GM12878 (cell line): Measurements from ENCODE around the gene GDF15.

Experiments
- EZH2 ChIP-seq: IDR thresholded peaks from 2 replicates; pipeline ENCODE4 v1.6.1; 2012; ENCODE audit warnings: low read depth, mild to moderate bottlenecking, control low read depth, inconsistent platforms, low read length, borderline replicate concordance; ENCODE audit not compliant: control insufficient read depth
- MXI1 ChIP-seq: fragments of 150-350 bp; IDR thresholded peaks from 2 replicates; pipeline ENCODE4 v1.6.1; 2011; ENCODE audit warnings: low read depth, mild to moderate bottlenecking, inconsistent platforms, low read length, improper control_type of control experiment
- NFYB ChIP-seq: IDR thresholded peaks from 2 replicates; pipeline ENCODE4 v1.6.1; 2011; ENCODE audit warnings: low read depth, mild to moderate bottlenecking, low read length, improper control_type of control experiment, moderate library complexity; ENCODE audit not compliant: insufficient read depth
- NR2C1 ChIP-seq: fragments of 450-650 bp; IDR thresholded peaks from 2 replicates; pipeline ENCODE4 v1.6.1; 2017; ENCODE audit warnings: antibody characterized with exemption, mild to moderate bottlenecking, moderate library complexity
- POLR2AphosphoS2 ChIP-seq: IDR thresholded peaks from 2 replicates; pipeline ENCODE4 v1.6.1; 2011; ENCODE audit warnings: low read depth, mild to moderate bottlenecking, low read length, improper control_type of control experiment, moderate library complexity
- RB1 ChIP-seq: fragments of 450-650 bp; formaldehyde crosslinking; IDR thresholded peaks from 2 replicates; pipeline ENCODE4 v1.6.1; 2017; ENCODE audit warnings: mild to moderate bottlenecking, borderline replicate concordance
- ZBTB33 ChIP-seq: fragments of 450-650 bp; IDR thresholded peaks from 2 replicates; pipeline ENCODE4 v1.6.1; 2017; ENCODE audit warnings: mild to moderate bottlenecking
- ZNF384 ChIP-seq: IDR thresholded peaks from 2 replicates; pipeline ENCODE4 v1.6.1; 2012; ENCODE audit warnings: low read depth, mild to moderate bottlenecking, low read length, improper control_type of control experiment, borderline replicate concordance
- TF ChIP-seq, protein P1 (sequence below): IDR thresholded peaks from 2 replicates; pipeline ENCODE4 v1.6.1; 2012; ENCODE audit warnings: low read depth, low read length, improper control_type of control experiment
- TF ChIP-seq, protein P2 (sequence below), 3 experiments: IDR thresholded peaks in 2 of 3; conservative IDR thresholded peaks in 1 of 3; 2 replicates each; pipeline ENCODE4 v1.5.1; 2011; ENCODE audit warnings: low read depth in 3 of 3, low read length in 3 of 3, mild to moderate bottlenecking in 3 of 3, control low read depth in 2 of 3, moderate library complexity in 2 of 3, inconsistent platforms in 1 of 3, mixed read lengths in 1 of 3; ENCODE audit not compliant: control insufficient read depth in 2 of 3, insufficient read depth in 1 of 3; ENCODE audit errors: extremely low read depth in 1 of 3
- TF ChIP-seq, protein P3 (sequence below): IDR thresholded peaks from 2 replicates; pipeline ENCODE4 v1.6.1; 2012; ENCODE audit warnings: low read depth, low read length, improper control_type of control experiment

GRCh38 chr19:18342090-18342632 is 43.8 kb upstream of the GDF15 start:
- TF ChIP-seq, protein P1, sequence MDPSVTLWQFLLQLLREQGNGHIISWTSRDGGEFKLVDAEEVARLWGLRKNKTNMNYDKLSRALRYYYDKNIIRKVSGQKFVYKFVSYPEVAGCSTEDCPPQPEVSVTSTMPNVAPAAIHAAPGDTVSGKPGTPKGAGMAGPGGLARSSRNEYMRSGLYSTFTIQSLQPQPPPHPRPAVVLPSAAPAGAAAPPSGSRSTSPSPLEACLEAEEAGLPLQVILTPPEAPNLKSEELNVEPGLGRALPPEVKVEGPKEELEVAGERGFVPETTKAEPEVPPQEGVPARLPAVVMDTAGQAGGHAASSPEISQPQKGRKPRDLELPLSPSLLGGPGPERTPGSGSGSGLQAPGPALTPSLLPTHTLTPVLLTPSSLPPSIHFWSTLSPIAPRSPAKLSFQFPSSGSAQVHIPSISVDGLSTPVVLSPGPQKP: no peak
- no peak for TF ChIP-seq NFYB
- TF ChIP-seq ZBTB33: no peak
- TF ChIP-seq, protein P2, sequence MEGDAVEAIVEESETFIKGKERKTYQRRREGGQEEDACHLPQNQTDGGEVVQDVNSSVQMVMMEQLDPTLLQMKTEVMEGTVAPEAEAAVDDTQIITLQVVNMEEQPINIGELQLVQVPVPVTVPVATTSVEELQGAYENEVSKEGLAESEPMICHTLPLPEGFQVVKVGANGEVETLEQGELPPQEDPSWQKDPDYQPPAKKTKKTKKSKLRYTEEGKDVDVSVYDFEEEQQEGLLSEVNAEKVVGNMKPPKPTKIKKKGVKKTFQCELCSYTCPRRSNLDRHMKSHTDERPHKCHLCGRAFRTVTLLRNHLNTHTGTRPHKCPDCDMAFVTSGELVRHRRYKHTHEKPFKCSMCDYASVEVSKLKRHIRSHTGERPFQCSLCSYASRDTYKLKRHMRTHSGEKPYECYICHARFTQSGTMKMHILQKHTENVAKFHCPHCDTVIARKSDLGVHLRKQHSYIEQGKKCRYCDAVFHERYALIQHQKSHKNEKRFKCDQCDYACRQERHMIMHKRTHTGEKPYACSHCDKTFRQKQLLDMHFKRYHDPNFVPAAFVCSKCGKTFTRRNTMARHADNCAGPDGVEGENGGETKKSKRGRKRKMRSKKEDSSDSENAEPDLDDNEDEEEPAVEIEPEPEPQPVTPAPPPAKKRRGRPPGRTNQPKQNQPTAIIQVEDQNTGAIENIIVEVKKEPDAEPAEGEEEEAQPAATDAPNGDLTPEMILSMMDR (IDR thresholded peaks at IDR 0.05 in 2 of 3, conservative IDR thresholded peaks at IDR 0.05 in 1 of 3; ENCODE audit: control insufficient read depth in 2 of 3, extremely low read depth in 1 of 3, insufficient read depth in 1 of 3, low read depth in 3 of 3, low read length in 3 of 3): no peak
- no peak for TF ChIP-seq RB1
- no peak for TF ChIP-seq POLR2AphosphoS2
- no peak for TF ChIP-seq NR2C1
- no peak for TF ChIP-seq MXI1
- TF ChIP-seq, protein P3, sequence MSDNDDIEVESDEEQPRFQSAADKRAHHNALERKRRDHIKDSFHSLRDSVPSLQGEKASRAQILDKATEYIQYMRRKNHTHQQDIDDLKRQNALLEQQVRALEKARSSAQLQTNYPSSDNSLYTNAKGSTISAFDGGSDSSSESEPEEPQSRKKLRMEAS: no peak
- TF ChIP-seq EZH2: no peak
- no peak for TF ChIP-seq ZNF384
